Measurements from ENCODE around the gene PSMD9.

DNA sequence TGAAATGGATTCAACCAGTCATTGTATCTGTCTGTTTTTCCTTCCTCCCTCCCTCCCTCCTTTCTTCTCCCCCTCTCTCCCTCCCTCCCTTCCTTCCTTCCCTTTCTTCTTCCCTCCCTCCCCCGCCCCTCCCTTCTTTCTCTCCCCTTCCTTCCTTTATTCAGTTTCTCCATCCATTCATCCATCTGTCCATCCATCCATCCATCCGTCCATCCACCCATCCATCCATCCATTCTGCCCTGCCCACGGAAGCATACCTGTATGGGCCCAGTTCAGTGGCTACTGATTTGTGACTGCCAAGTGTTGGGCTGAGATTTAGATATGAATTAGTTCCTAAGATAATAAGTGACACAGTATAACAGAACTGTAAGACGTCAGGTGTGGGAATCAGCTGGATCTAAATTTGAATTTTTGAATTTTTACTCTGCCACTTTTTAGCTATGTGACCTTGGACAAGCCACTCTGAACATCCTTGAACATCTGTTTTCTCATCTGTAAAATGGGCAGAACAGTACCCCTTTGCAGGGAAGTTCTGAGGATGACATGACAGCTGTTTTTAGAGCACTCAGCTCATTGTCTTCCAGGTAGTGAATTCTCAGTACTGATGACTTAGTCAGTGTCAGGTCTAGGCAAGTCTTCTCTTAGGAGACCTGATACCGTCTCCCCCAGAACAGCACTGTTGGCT is 72.7 kb downstream of the PSMD9 start:
- no peak for TF ChIP-seq EZH2 (IDR thresholded peaks at IDR 0.05; ENCODE audit: borderline replicate concordance, low read depth, low read length, severe bottlenecking)
- TF ChIP-seq, protein P1, sequence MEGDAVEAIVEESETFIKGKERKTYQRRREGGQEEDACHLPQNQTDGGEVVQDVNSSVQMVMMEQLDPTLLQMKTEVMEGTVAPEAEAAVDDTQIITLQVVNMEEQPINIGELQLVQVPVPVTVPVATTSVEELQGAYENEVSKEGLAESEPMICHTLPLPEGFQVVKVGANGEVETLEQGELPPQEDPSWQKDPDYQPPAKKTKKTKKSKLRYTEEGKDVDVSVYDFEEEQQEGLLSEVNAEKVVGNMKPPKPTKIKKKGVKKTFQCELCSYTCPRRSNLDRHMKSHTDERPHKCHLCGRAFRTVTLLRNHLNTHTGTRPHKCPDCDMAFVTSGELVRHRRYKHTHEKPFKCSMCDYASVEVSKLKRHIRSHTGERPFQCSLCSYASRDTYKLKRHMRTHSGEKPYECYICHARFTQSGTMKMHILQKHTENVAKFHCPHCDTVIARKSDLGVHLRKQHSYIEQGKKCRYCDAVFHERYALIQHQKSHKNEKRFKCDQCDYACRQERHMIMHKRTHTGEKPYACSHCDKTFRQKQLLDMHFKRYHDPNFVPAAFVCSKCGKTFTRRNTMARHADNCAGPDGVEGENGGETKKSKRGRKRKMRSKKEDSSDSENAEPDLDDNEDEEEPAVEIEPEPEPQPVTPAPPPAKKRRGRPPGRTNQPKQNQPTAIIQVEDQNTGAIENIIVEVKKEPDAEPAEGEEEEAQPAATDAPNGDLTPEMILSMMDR (IDR thresholded peaks at IDR 0.05; ENCODE audit: borderline replicate concordance, extremely low read depth, low read length, poor library complexity, severe bottlenecking) = no peak
